Astrocyte (in vitro differentiated cells and primary cell): ENCODE results near the gene PGM2.

ENCODE experiments used
- EZH2 ChIP-seq: IDR thresholded peaks from 2 replicates; pipeline ENCODE4 v1.6.1; 2012; ENCODE audit warnings: mild to moderate bottlenecking, low read length, inconsistent platforms; ENCODE audit not compliant: insufficient read depth
- TF ChIP-seq, protein P1 (sequence below): IDR thresholded peaks from 2 replicates; pipeline ENCODE4 v1.5.1; 2011; ENCODE audit warnings: low read depth, mild to moderate bottlenecking, inconsistent platforms, low read length, moderate library complexity; ENCODE audit not compliant: insufficient read depth

DNA sequence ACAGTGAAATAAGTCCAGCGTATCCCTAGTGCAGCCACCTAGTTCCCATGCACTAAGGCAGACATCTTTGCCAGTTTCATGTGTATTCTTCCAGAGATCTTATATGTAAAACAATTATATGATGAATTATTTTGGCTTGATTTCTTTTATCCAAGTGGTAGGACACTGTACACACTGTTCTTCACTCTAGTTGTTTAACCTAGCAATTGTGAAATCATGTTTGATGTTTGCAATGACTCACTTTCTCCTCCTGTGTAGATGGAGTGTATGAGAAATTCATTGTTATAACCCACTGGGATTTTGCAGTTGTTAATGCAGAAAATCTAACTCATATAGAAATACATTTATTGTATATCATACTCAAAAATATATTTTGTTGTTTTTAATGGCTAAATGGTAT lies 46.9 kb downstream of the PGM2 start:
- TF ChIP-seq, protein P1, sequence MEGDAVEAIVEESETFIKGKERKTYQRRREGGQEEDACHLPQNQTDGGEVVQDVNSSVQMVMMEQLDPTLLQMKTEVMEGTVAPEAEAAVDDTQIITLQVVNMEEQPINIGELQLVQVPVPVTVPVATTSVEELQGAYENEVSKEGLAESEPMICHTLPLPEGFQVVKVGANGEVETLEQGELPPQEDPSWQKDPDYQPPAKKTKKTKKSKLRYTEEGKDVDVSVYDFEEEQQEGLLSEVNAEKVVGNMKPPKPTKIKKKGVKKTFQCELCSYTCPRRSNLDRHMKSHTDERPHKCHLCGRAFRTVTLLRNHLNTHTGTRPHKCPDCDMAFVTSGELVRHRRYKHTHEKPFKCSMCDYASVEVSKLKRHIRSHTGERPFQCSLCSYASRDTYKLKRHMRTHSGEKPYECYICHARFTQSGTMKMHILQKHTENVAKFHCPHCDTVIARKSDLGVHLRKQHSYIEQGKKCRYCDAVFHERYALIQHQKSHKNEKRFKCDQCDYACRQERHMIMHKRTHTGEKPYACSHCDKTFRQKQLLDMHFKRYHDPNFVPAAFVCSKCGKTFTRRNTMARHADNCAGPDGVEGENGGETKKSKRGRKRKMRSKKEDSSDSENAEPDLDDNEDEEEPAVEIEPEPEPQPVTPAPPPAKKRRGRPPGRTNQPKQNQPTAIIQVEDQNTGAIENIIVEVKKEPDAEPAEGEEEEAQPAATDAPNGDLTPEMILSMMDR: no peak
- no peak for TF ChIP-seq EZH2
